Caco-2 (cell line): ENCODE results near the gene NME3. TPM values are rescaled to one million over a fixed set of nuclear protein-coding genes. Genes with fewer than 3 reads are reported as not detected.
A peak's percentile ranks its signal among the peaks of the same experiment; 100 is the strongest.

ENCODE experiments used
- BruUV-seq: library from RNA; stranded (reverse); fragments of 400-500 nt; replicated peaks from 2 replicates; lab custom pipeline; 2021; lab: Mats Ljungman, UMichigan
- CTCF ChIA-PET: fragments of 300-600 bp; sonication (Branson Sonifier 250); formaldehyde crosslinking; loops from one replicate; lab custom pipeline; 2022; ENCODE audit warnings: antibody characterized with exemption; lab: Charles Lee
- POLR2A ChIA-PET: fragments of 300-600 bp; sonication (Branson Sonifier 250); formaldehyde crosslinking; loops from one replicate; lab custom pipeline; 2022; ENCODE audit warnings: antibody characterized with exemption; lab: Charles Lee
- DNase-seq, 2 experiments: peaks; one replicate each; pipeline versions ENCODE4 v3.0.0 to v3.0.0-alpha.2; 2020 to 2022
- H3K27me3 ChIP-seq: replicated peaks from 2 replicates; pipeline ENCODE4 v1.6.0; 2011; ENCODE audit warnings: low read length; ENCODE audit not compliant: control insufficient read depth, insufficient read depth
- H3K36me3 ChIP-seq: 2 replicates; pipeline ENCODE4 v1.5.1; 2011; ENCODE audit warnings: low read length; ENCODE audit not compliant: control insufficient read depth, insufficient read depth
- H3K4me1 ChIP-seq: fragments of 250-450 bp; sonication (Bioruptor Pico); 2 replicates; pipeline ENCODE4 v1.5.1; 2020; ENCODE audit warnings: mild to moderate bottlenecking
- H3K4me3 ChIP-seq: 2 replicates; pipeline ENCODE4 v1.5.1; 2011; ENCODE audit warnings: low read depth, mild to moderate bottlenecking, control low read depth, low read length
- H3K9me3 ChIP-seq: fragments of 250-450 bp; sonication (Bioruptor Pico); 2 replicates; pipeline ENCODE4 v1.5.1; 2020; ENCODE audit warnings: mild to moderate bottlenecking, moderate library complexity
- H3K27ac Mint-ChIP-seq: one replicate; pipeline ENCODE4 v1.8.0; 2022; ENCODE audit warnings: mixed read lengths; ENCODE audit not compliant: unreplicated experiment
- H3K27me3 Mint-ChIP-seq: one replicate; pipeline ENCODE4 v1.8.0; 2022; ENCODE audit warnings: mixed read lengths; ENCODE audit not compliant: insufficient read depth, unreplicated experiment
- H3K36me3 Mint-ChIP-seq: one replicate; pipeline ENCODE4 v1.8.0; 2022; ENCODE audit warnings: mild to moderate bottlenecking, mixed read lengths; ENCODE audit not compliant: insufficient read depth, unreplicated experiment
- H3K4me1 Mint-ChIP-seq: one replicate; pipeline ENCODE4 v1.8.0; 2022; ENCODE audit warnings: low read depth, mixed read lengths; ENCODE audit not compliant: unreplicated experiment
- H3K4me3 Mint-ChIP-seq: one replicate; pipeline ENCODE4 v1.8.0; 2022; ENCODE audit warnings: mild to moderate bottlenecking, moderate library complexity, mixed read lengths; ENCODE audit not compliant: unreplicated experiment
- H3K9me3 Mint-ChIP-seq: one replicate; pipeline ENCODE4 v1.8.0; 2022; ENCODE audit warnings: mixed read lengths; ENCODE audit not compliant: unreplicated experiment
- intact Hi-C: fragments of 100-400 bp; cut with micrococcal nuclease; formaldehyde crosslinking; loops from one replicate; pipeline ENCODE4 v1.10.0; 2022; ENCODE audit not compliant: unreplicated experiment
- total RNA-seq: library from RNA; stranded (reverse); gene quantifications from 2 replicates; pipeline ENCODE4 v1.2.3, GENCODE V29; 2022
- TF ChIP-seq, protein P1 (sequence below), 2 experiments: fragments of 200-600 bp in 1 of 2; IDR thresholded peaks; 1 replicate in 1 of 2; 2 replicates in 1 of 2; pipeline versions ENCODE4 v1.5.1 to v1.8.0; 2011 to 2022; ENCODE audit warnings: antibody characterized with exemption in 1 of 2, control low read depth in 1 of 2, inconsistent platforms in 1 of 2, low read depth in 1 of 2, low read length in 1 of 2, mild to moderate bottlenecking in 1 of 2, moderate library complexity in 1 of 2; ENCODE audit not compliant: insufficient read depth in 1 of 2, severe bottlenecking in 1 of 2, unreplicated experiment in 1 of 2

The NME3 gene
- total RNA-seq, 1 experiment from 2014 or later, result 7.0 TPM

DNA sequence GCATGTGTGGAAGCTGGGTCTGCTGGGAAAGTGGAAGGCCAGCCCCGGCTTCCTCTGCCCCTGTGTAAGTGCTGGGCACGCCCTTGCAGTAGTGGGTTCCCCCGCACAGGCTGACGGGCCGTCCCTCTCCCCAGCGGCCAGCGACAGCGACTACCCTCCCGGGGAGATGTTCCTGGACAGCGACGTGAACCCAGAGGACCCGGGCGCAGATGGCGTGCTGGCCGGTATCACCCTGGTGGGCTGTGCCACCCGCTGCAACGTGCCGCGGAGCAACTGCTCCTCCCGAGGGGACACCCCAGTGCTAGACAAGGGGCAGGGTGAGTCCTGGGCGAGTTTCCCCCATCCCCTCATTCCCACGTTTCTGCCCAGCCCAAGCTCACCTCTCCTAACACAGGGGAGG is 5.5 kb downstream of the NME3 start:
- H3K4me1 ChIP-seq, result no peaks in the 10 kb centered on the region
- TF ChIP-seq, protein P1, sequence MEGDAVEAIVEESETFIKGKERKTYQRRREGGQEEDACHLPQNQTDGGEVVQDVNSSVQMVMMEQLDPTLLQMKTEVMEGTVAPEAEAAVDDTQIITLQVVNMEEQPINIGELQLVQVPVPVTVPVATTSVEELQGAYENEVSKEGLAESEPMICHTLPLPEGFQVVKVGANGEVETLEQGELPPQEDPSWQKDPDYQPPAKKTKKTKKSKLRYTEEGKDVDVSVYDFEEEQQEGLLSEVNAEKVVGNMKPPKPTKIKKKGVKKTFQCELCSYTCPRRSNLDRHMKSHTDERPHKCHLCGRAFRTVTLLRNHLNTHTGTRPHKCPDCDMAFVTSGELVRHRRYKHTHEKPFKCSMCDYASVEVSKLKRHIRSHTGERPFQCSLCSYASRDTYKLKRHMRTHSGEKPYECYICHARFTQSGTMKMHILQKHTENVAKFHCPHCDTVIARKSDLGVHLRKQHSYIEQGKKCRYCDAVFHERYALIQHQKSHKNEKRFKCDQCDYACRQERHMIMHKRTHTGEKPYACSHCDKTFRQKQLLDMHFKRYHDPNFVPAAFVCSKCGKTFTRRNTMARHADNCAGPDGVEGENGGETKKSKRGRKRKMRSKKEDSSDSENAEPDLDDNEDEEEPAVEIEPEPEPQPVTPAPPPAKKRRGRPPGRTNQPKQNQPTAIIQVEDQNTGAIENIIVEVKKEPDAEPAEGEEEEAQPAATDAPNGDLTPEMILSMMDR (IDR thresholded peaks at IDR 0.05; ENCODE audit: insufficient read depth in 1 of 2, low read depth in 1 of 2, low read length in 1 of 2, severe bottlenecking in 1 of 2, unreplicated experiment in 1 of 2), result no peak
- Mint-ChIP-seq H3K36me3 (peaks cover 53% of the 10 kb centered on the region), H3K27ac (no peak overlapping the region), H3K4me3 (no peak overlapping the region), H3K9me3 (no peaks in the 10 kb centered on the region), H3K27me3 (no peaks in the 10 kb centered on the region), H3K4me1 (no peaks in the 10 kb centered on the region)
- H3K36me3 ChIP-seq, result no peaks in the 10 kb centered on the region
- intact Hi-C loops, result no loop called here
- CTCF ChIA-PET, result no interaction called here
- no TSS peak for BruUV-seq
- H3K27me3 ChIP-seq, result no peaks in the 10 kb centered on the region
- POLR2A ChIA-PET, result no interaction called here
- no peak for DNase-seq
- H3K4me3 ChIP-seq, result no peak overlapping the region
- H3K9me3 ChIP-seq, result no peaks in the 10 kb centered on the region

DNA sequence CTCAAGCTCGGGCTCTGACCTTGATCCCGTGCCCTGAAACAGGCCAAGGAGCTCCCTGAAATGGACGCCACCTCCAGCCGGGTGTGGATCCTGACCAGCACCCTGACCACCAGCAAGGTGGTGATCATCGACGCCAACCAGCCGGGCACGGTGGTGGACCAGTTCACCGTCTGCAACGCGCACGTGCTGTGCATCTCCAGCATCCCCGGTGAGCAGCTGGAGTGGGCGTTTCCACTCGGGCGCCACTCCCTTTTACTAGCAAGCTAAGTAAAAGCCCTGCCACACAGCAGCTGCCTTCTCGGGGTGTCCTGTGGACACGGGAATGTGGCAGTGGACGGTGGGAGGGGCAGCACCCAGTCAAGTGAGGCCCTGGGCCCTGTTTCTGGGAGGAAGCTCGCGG is 6.4 kb downstream of the NME3 start:
- no peak overlapping the region for H3K27ac Mint-ChIP-seq
- DNase-seq, result no peak
- no peaks in the 10 kb centered on the region for H3K4me1 Mint-ChIP-seq
- peaks cover 51% of the 10 kb centered on the region for H3K36me3 Mint-ChIP-seq
- no TSS peak for BruUV-seq
- no peak overlapping the region for H3K4me3 Mint-ChIP-seq
- no peaks in the 10 kb centered on the region for H3K4me1 ChIP-seq
- intact Hi-C loops, result no loop called here
- no peaks in the 10 kb centered on the region for H3K27me3 ChIP-seq
- CTCF ChIA-PET, result no interaction called here
- no peaks in the 10 kb centered on the region for H3K9me3 ChIP-seq
- H3K4me3 ChIP-seq, result no peak overlapping the region
- POLR2A ChIA-PET, result no interaction called here
- no peaks in the 10 kb centered on the region for H3K36me3 ChIP-seq
- H3K27me3 Mint-ChIP-seq, result no peaks in the 10 kb centered on the region
- TF ChIP-seq, protein P1 (IDR thresholded peaks at IDR 0.05; ENCODE audit: insufficient read depth in 1 of 2, low read depth in 1 of 2, low read length in 1 of 2, severe bottlenecking in 1 of 2, unreplicated experiment in 1 of 2), result no peak
- H3K9me3 Mint-ChIP-seq, result no peaks in the 10 kb centered on the region

DNA sequence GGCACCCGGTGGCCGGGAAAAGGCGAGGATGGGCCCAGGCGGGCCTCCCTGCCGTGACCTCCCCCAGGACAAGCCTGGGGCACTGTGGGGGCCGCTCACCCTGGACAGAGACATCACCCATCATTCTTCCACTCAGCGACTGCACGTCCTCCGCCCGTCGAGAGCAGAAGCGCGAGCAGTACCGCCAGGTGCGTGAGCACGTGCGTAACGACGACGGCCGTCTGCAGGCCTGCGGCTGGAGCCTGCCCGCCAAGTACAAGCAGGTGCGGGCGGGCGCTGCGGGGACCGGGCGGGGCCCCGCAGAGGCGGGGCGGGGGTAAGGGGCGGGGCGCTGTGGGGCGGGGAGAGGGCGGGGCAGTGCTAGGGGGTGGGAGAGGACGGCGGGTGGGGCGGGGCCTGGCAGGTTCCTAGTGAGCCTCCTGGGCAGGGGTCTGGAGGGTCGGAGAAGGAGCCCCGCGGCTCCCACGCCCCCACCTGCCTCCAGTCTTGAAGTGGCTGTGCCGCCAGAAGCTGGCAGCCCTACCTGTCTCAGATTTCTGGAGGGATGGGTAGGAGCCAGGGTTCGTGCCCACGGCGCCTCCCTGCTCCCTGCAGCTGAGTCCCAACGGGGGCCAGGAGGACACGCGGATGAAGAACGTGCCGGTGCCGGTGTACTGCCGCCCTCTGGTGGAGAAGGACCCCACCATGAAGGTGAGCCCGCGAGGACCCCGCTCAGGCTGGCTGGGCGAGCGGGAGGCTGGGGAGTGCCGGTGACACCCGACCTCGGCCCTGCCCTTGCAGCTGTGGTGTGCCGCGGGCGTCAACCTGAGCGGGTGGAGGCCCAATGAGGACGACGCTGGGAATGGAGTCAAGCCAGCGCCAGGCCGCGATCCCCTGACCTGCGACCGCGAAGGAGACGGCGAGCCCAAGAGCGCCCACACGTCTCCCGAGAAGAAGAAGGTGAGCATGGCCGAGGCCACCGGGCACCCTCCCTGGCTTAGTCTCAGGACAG is 7.5 kb downstream of the NME3 start:
- Mint-ChIP-seq H3K27ac (no peak overlapping the region), H3K4me1 (no peaks in the 10 kb centered on the region), H3K4me3 (no peak overlapping the region), H3K27me3 (no peaks in the 10 kb centered on the region), H3K36me3 (peaks cover 43% of the 10 kb centered on the region), H3K9me3 (no peaks in the 10 kb centered on the region)
- H3K36me3 ChIP-seq, result no peaks in the 10 kb centered on the region
- CTCF ChIA-PET, result interaction anchor here (1.5 kb wide), 1 partner anchor 58 kb away, joined by 3 read pairs; the partner anchor contains the start of gene MAPK8IP3
- TF ChIP-seq, protein P1 (IDR thresholded peaks at IDR 0.05; ENCODE audit: insufficient read depth in 1 of 2, low read depth in 1 of 2, low read length in 1 of 2, severe bottlenecking in 1 of 2, unreplicated experiment in 1 of 2), result no peak
- intact Hi-C loops, result no loop called here
- H3K9me3 ChIP-seq, result no peaks in the 10 kb centered on the region
- peak in 1 of 2 experiments; percentile 46 for DNase-seq
- H3K4me1 ChIP-seq, result no peaks in the 10 kb centered on the region
- POLR2A ChIA-PET, result no interaction called here
- no peaks in the 10 kb centered on the region for H3K27me3 ChIP-seq
- no peak overlapping the region for H3K4me3 ChIP-seq
- BruUV-seq, result no TSS peak
